PC-9 (cell line): ENCODE data around the gene SYN1.

Source experiments
- EZH2 ChIP-seq: fragments of 200-600 bp; sonication (generic); IDR thresholded peaks from 2 replicates; pipeline ENCODE4 v1.8.0; 2017; ENCODE audit warnings: antibody characterized with exemption, low read depth
- TF ChIP-seq, protein P1 (sequence below): fragments of 200-600 bp; sonication (generic); conservative IDR thresholded peaks from 2 replicates; pipeline ENCODE4 v1.6.1; 2017; ENCODE audit warnings: mixed run types, antibody characterized with exemption, mild to moderate bottlenecking, moderate library complexity

DNA sequence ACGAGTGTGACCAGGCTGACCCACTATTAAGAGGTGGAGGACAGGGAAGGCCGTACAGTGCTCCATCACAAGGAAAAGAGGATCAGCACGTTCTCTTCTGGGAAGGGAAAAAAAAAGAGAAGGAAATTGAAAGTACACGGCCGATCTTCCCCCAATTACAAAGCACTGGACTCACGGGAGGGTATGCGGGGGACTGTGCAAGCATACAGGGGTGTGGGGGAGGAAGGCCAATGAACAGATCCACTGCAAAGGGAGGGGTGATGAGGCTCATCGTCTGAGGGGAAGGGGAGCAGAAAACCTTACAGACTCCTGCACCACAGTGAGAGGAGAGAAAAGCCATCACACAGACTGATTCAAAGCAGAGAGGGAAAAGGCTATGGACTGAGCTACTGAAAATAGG lies 29.6 kb upstream of the SYN1 start:
- TF ChIP-seq, protein P1, sequence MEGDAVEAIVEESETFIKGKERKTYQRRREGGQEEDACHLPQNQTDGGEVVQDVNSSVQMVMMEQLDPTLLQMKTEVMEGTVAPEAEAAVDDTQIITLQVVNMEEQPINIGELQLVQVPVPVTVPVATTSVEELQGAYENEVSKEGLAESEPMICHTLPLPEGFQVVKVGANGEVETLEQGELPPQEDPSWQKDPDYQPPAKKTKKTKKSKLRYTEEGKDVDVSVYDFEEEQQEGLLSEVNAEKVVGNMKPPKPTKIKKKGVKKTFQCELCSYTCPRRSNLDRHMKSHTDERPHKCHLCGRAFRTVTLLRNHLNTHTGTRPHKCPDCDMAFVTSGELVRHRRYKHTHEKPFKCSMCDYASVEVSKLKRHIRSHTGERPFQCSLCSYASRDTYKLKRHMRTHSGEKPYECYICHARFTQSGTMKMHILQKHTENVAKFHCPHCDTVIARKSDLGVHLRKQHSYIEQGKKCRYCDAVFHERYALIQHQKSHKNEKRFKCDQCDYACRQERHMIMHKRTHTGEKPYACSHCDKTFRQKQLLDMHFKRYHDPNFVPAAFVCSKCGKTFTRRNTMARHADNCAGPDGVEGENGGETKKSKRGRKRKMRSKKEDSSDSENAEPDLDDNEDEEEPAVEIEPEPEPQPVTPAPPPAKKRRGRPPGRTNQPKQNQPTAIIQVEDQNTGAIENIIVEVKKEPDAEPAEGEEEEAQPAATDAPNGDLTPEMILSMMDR: no peak
- no peak for TF ChIP-seq EZH2
